ENCODE measurements around the gene SCAF1. TPM values are rescaled to one million over a fixed set of nuclear protein-coding genes. Genes with fewer than 3 reads are reported as not detected.
A peak's percentile ranks its signal among the peaks of the same experiment; 100 is the strongest.

SCAF1 gene
- total and polyA plus RNA-seq, 9 of the 15 experiments (the other 6 are each of a cell fraction or from before 2014, with no cell fraction given) = 0.20 to 79.0 (median 4.9) TPM

DNA sequence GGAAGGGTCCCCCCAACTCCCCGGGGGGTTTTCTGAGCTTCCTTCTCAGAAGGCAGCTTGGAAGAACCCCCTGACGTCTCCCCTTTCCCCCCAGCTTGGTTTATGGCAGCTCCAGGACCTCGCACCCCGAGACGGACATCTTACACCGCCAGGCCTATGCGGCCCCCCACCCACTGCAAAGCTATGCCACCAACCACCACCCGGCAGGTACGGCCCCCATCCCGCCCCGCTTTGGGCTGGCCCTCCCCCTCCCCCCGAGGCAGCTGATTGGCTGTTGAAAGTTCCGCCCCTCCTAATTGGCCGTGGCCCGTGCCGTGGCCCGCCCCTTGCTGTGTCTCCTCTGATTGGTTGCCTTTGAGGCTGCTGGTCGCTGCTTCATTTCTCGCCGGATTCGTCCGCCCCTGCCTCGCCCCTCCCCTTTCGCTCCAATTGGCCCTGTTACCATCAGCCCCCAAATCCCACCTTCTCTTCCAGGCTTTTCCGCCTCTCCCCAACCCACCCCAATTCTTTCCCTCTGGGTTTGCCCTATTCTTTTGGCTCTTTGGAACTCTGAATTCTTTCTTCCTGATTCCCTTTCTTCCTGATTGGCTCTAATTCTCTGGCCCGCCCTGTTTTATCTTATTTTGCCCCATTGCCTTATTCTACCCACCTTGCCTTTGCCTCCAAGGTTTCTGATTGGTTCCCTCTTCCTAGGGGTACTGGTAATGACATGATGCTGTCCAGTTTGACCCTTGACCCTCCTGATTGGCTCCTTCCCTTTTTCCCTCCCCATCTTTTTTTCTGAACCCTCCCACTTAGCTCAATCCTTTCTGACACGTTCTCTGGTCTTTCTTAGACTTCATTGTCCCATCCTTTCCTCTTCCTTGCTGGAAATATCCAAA is 48.5 kb upstream of the SCAF1 start:
- Histone ChIP-seq H3K27me3 (ENCODE audit: control insufficient read depth in 2 of 2, insufficient read depth in 2 of 2, low read length in 2 of 2) (no peaks in the 10 kb centered on the region), H3K36me3 (ENCODE audit: control insufficient read depth, insufficient read depth, low read length) (peaks cover 45% of the 10 kb centered on the region), H3K27ac (ENCODE audit: extremely low read depth, low read depth, low read length) (peak overlapping the region; percentile 85), H3K9me3 (replicated peaks; ENCODE audit: control insufficient read depth, insufficient read depth, low read depth, low read length) (no peaks in the 10 kb centered on the region), H3K4me2 (ENCODE audit: insufficient read depth, low read length) (peak overlapping the region; percentile 94), H3K4me1 (replicated peaks in 1 of 2; ENCODE audit: control insufficient read depth in 2 of 2, insufficient read depth in 2 of 2, low read length in 2 of 2) (peaks cover 10 to 53% of the 10 kb centered on the region in 2 experiments; a peak in 4 of 5 replicates), H3K4me3 (peak overlapping the region; percentile 88), H3K9me1 (ENCODE audit: control insufficient read depth, insufficient read depth, low read length) (peaks cover 3% of the 10 kb centered on the region), H3K79me2 (ENCODE audit: control insufficient read depth, insufficient read depth, low read length) (peaks cover 44% of the 10 kb centered on the region), H3K9ac (ENCODE audit: insufficient read depth in 1 of 2, low read depth in 2 of 2, low read length in 2 of 2) (peak overlapping the region; percentile 62 to 90), H4K20me1 (replicated peaks; ENCODE audit: control insufficient read depth, insufficient read depth, low read length) (peaks cover 6% of the 10 kb centered on the region; the same call in 1 of the 2 replicates), H2AFZ (ENCODE audit: low read depth, low read length) (peak overlapping the region; percentile 57)
- intact Hi-C loops (cut with micrococcal nuclease) = loop anchor here (5.0 kb wide), 2 partner anchors 169 to 436 kb away; partner anchors contain the start of genes HRC, TRPM4 and TSKS
- 8% methylated on average over 19 of the region's 27 CpGs for WGBS (ENCODE audit: insufficient coverage, low coverage, missing lambda C conversion rate)
- no TSS peak for BruUV-seq (replicated peaks)
- DNase-seq (ENCODE audit: extremely low read depth in 1 of 4, low spot score in 3 of 4) = peak; percentile 98 to 100 (median 98)
- POLR2A ChIA-PET = interaction anchor here (0.6 to 1.5 kb wide), 9 partner anchors 13 to 287 kb away, joined by 3 to 6 read pairs (median 3); partner anchors contain the start of genes NOSIP and SCAF1
- CTCF ChIA-PET (ENCODE audit: low intra/inter-chr PET ratio) = no interaction called here
- peak; percentile 98 for FAIRE-seq
- ATAC-seq = peak; percentile 79
- in situ Hi-C loops (cut with MboI) = no loop called here
- TF ChIP-seq, protein P1, sequence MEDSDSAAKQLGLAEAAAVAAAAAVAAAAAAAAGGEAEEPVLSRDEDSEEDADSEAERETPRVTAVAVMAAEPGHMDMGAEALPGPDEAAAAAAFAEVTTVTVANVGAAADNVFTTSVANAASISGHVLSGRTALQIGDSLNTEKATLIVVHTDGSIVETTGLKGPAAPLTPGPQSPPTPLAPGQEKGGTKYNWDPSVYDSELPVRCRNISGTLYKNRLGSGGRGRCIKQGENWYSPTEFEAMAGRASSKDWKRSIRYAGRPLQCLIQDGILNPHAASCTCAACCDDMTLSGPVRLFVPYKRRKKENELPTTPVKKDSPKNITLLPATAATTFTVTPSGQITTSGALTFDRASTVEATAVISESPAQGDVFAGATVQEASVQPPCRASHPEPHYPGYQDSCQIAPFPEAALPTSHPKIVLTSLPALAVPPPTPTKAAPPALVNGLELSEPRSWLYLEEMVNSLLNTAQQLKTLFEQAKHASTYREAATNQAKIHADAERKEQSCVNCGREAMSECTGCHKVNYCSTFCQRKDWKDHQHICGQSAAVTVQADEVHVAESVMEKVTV (CRISPR knock-in tag; IDR thresholded peaks at IDR 0.05) = no peak
- TF ChIP-seq, protein P2, sequence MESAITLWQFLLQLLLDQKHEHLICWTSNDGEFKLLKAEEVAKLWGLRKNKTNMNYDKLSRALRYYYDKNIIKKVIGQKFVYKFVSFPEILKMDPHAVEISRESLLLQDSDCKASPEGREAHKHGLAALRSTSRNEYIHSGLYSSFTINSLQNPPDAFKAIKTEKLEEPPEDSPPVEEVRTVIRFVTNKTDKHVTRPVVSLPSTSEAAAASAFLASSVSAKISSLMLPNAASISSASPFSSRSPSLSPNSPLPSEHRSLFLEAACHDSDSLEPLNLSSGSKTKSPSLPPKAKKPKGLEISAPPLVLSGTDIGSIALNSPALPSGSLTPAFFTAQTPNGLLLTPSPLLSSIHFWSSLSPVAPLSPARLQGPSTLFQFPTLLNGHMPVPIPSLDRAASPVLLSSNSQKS (CRISPR knock-in tag; IDR thresholded peaks at IDR 0.05) = no peak
- TF ChIP-seq MBD2 (IDR thresholded peaks at IDR 0.05; ENCODE audit: borderline replicate concordance, low read depth) (peak; percentile 95), ATF7 (IDR thresholded peaks at IDR 0.05) (no peak), HLTF (IDR thresholded peaks at IDR 0.05) (0 out of 2 replicates have a peak, but pooled peaks have one; percentile 46), ASH1L (IDR thresholded peaks at IDR 0.05; ENCODE audit: borderline replicate concordance, low read depth, partially characterized antibody) (peak; percentile 88), POLR3G (IDR thresholded peaks at IDR 0.05; ENCODE audit: extremely low read depth, insufficient read length, insufficient replicate concordance) (no peak), NRF1 (conservative IDR thresholded peaks at IDR 0.05 in 1 of 2, IDR thresholded peaks at IDR 0.05 in 1 of 2) (peak; percentile 16 to 35; a peak in 3 of 4 replicates), CREM (IDR thresholded peaks at IDR 0.05; ENCODE audit: low read depth) (peak; percentile 58), CSDE1 (IDR thresholded peaks at IDR 0.05) (0 out of 4 replicates have a peak, but pooled peaks of 1 of the 2 experiments have one; percentile 51), POLR2AphosphoS5 (IDR thresholded peaks at IDR 0.05; ENCODE audit: control insufficient read depth, insufficient read depth, low read depth, low read length) (0 out of 2 replicates have a peak, but pooled peaks have one; percentile 19), KAT2B (IDR thresholded peaks at IDR 0.05; ENCODE audit: low read depth, low read length) (no peak)
- TF ChIP-seq, protein P3, sequence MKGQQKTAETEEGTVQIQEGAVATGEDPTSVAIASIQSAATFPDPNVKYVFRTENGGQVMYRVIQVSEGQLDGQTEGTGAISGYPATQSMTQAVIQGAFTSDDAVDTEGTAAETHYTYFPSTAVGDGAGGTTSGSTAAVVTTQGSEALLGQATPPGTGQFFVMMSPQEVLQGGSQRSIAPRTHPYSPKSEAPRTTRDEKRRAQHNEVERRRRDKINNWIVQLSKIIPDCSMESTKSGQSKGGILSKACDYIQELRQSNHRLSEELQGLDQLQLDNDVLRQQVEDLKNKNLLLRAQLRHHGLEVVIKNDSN (CRISPR knock-in tag; IDR thresholded peaks at IDR 0.05) = peak; percentile 55; the same call in 1 of the 2 replicates
- TF ChIP-seq, protein P4, sequence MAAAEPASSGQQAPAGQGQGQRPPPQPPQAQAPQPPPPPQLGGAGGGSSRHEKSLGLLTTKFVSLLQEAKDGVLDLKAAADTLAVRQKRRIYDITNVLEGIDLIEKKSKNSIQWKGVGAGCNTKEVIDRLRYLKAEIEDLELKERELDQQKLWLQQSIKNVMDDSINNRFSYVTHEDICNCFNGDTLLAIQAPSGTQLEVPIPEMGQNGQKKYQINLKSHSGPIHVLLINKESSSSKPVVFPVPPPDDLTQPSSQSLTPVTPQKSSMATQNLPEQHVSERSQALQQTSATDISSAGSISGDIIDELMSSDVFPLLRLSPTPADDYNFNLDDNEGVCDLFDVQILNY (CRISPR knock-in tag; IDR thresholded peaks at IDR 0.05) = no peak

Measured in K562 (cell line).